Ovary (tissue), 3 donors: Measurements from ENCODE around the gene HS6ST3.

Source experiments
- EP300 ChIP-seq: sonication (generic); formaldehyde crosslinking; IDR thresholded peaks from one replicate; pipeline ENCODE4 v1.6.1; 2017; ENCODE audit warnings: antibody characterized with exemption
- POLR2A ChIP-seq: fragments of 450-650 bp; IDR thresholded peaks from one replicate; pipeline ENCODE4 v1.6.1; 2017; ENCODE audit warnings: antibody characterized with exemption, mild to moderate bottlenecking, moderate library complexity
- TF ChIP-seq, protein P1 (sequence below), 3 donors: fragments of 450-650 bp in 2 of 3; fragments of 200-600 bp in 1 of 3; IDR thresholded peaks; one replicate each; pipeline versions ENCODE4 v1.5.1 to v1.8.0; 2016 to 2022; ENCODE audit warnings: antibody characterized with exemption in 3 of 3, mild to moderate bottlenecking in 1 of 3
- donor health status: DM: no; HTN: no; CAD: no.

- TF ChIP-seq POLR2A (no peak), EP300 (no peak)
- TF ChIP-seq, protein P1, sequence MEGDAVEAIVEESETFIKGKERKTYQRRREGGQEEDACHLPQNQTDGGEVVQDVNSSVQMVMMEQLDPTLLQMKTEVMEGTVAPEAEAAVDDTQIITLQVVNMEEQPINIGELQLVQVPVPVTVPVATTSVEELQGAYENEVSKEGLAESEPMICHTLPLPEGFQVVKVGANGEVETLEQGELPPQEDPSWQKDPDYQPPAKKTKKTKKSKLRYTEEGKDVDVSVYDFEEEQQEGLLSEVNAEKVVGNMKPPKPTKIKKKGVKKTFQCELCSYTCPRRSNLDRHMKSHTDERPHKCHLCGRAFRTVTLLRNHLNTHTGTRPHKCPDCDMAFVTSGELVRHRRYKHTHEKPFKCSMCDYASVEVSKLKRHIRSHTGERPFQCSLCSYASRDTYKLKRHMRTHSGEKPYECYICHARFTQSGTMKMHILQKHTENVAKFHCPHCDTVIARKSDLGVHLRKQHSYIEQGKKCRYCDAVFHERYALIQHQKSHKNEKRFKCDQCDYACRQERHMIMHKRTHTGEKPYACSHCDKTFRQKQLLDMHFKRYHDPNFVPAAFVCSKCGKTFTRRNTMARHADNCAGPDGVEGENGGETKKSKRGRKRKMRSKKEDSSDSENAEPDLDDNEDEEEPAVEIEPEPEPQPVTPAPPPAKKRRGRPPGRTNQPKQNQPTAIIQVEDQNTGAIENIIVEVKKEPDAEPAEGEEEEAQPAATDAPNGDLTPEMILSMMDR (IDR thresholded peaks at IDR 0.05), result no peak
Measured at GRCh38 chr13:96743296-96744089, 653.6 kb downstream of the HS6ST3 start.
